ENCODE data around the gene ADAMTSL1.

The ADAMTSL1 gene

DNA sequence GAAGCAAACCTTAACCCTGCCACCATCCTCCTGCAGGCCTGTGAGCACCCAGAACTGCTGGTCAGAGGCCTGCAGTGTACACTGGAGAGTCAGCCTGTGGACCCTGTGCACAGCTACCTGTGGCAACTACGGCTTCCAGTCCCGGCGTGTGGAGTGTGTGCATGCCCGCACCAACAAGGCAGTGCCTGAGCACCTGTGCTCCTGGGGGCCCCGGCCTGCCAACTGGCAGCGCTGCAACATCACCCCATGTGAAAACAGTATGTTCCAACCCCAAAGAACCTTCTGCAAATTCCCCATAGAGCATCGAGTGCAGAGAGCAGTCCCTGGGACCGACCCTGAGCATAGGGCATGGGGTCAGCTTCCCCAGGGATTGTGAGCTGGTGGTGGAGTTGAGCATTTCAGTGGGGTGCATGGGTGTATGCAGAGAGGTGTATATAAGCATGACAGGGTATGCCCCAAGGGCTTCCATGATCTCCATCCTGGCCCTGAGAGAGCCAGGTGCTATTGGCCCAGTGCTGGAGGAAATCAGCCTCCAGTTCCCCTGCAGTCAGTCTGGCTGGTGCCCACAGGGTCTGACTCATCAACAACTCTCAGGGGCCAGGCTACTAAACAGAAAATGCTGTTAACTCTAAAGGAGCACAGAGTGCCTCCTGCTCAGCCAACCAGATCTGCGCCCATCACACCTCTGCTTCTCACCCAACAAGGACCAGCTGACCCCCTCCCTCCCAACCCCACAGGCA is 432.9 kb downstream of the ADAMTSL1 start:
- H3K4me1 ChIP-seq (ENCODE audit: insufficient read depth, low read length), result no peaks in the 10 kb centered on the region
- no peak overlapping the region for H3K4me3 ChIP-seq (ENCODE audit: low read depth in 1 of 2, low read length in 2 of 2)
- no peak overlapping the region for H3K27ac ChIP-seq (ENCODE audit: low read depth, low read length)
- no peaks in the 10 kb centered on the region for H3K27me3 ChIP-seq (ENCODE audit: control insufficient read depth in 1 of 2, insufficient read depth in 2 of 2, low read length in 2 of 2)
- no peak overlapping the region for H3K9ac ChIP-seq (ENCODE audit: low read length)
- H3K9me3 ChIP-seq (ENCODE audit: low read length), result no peaks in the 10 kb centered on the region
- H3K36me3 ChIP-seq (ENCODE audit: insufficient read depth, low read length), result no peaks in the 10 kb centered on the region

DNA sequence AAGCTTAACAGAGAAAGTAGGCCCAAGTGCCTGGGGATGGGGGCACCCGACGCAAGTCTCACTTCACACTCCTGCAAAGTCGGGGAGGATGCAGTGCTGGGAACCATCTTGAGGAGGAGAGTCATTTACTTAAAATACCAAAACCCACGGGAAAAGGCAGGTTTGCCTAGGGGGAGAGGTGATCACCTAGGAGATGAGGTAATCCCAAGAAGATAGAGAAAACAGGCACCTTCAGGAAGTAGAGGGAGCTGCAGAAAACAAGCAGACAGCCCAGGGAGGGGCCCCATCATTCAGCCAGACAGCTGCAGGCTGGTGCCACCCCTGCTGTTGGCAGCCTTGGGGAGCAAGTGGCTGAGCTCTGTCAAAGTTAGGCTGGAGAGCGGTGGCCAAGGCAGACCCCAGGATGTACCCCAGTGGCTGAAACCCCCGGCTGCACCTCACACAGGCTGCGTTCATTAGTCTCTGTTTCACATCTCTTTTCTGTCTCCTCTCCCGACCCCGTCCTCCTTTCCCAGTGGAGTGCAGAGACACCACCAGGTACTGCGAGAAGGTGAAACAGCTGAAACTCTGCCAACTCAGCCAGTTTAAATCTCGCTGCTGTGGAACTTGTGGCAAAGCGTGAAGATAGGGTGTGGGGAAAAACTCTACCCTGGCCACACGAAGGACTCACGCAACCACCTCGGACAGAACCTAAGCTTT is 434.1 kb downstream of the ADAMTSL1 start:
- no peaks in the 10 kb centered on the region for H3K27me3 ChIP-seq (ENCODE audit: control insufficient read depth in 1 of 2, insufficient read depth in 2 of 2, low read length in 2 of 2)
- H3K27ac ChIP-seq (ENCODE audit: low read depth, low read length), result no peak overlapping the region
- H3K36me3 ChIP-seq (ENCODE audit: insufficient read depth, low read length), result no peaks in the 10 kb centered on the region
- H3K4me3 ChIP-seq (ENCODE audit: low read depth in 1 of 2, low read length in 2 of 2), result no peak overlapping the region
- no peaks in the 10 kb centered on the region for H3K9me3 ChIP-seq (ENCODE audit: low read length)
- no peaks in the 10 kb centered on the region for H3K4me1 ChIP-seq (ENCODE audit: insufficient read depth, low read length)
- no peak overlapping the region for H3K9ac ChIP-seq (ENCODE audit: low read length)

DNA sequence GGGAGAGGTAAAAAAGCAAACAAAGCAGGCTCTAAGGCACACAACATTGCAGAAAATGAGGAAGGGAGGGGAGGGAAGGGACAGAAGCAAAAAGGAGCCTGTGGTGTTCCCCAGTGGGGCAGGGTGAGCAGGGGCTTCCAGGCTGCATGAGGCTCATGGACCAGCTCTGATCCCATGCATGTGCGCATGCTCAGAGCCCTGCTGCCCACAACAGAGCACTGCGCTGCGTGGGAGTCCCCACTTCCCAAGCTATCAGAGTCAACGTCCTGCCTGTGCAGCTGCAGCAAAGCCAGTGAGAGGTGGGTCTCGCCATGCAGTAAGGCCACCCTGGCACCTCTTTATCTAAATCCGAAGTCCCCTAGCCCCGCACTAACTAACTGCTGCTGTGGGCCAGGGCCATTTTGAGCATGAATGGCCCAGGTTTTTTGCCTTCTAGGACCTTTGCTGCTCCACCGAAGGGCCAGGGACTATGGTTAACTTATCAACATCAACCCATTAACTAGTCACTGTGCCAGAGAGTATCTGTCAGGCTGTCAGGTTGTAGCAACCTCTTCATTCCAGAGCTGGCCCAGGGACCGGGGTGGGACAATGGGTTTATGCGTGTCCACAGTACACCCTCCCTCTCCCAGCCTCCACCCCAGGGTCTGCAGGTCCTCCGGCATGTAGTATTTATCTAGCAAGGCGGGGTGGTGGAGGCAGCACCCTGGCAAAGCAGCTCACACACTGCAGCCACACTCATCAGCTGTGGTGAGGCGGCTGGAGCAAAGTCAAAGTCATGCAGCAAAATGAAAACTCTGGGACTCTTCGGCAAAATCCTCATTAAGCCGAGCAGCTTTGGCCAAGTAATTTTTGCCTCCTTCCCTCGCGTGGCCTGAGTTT is 435.4 kb downstream of the ADAMTSL1 start:
- Histone ChIP-seq H3K36me3 (ENCODE audit: insufficient read depth, low read length) (no peaks in the 10 kb centered on the region), H3K9me3 (ENCODE audit: low read length) (no peaks in the 10 kb centered on the region), H3K27ac (ENCODE audit: low read depth, low read length) (no peak overlapping the region), H3K4me3 (ENCODE audit: low read depth in 1 of 2, low read length in 2 of 2) (no peak overlapping the region), H3K27me3 (ENCODE audit: control insufficient read depth in 1 of 2, insufficient read depth in 2 of 2, low read length in 2 of 2) (no peaks in the 10 kb centered on the region), H3K4me1 (ENCODE audit: insufficient read depth, low read length) (no peaks in the 10 kb centered on the region), H3K9ac (ENCODE audit: low read length) (no peak overlapping the region)

DNA sequence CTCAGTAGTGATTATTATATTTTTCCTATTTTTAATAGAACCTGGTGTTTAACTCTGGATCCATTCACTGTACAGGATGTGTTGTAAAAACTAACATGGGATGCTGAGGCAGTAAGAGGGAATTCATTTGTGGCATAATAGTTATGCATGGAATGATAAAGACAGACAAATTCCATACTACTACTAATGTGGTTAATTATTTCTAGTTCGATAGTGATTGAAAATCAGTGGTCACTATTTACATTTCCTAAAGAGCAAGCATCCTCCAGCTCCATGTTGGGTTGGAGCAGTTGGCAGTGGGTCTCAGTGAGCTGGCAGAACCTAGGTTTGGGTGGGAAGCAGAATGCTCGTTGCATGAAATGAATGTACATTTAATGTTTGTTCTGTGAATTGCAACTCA is 436.5 kb downstream of the ADAMTSL1 start:
- Histone ChIP-seq H3K4me3 (ENCODE audit: low read depth in 1 of 2, low read length in 2 of 2) (no peak overlapping the region), H3K36me3 (ENCODE audit: insufficient read depth, low read length) (no peaks in the 10 kb centered on the region), H3K9ac (ENCODE audit: low read length) (no peak overlapping the region), H3K27me3 (ENCODE audit: control insufficient read depth in 1 of 2, insufficient read depth in 2 of 2, low read length in 2 of 2) (no peaks in the 10 kb centered on the region), H3K27ac (ENCODE audit: low read depth, low read length) (no peak overlapping the region), H3K4me1 (ENCODE audit: insufficient read depth, low read length) (no peaks in the 10 kb centered on the region), H3K9me3 (ENCODE audit: low read length) (no peaks in the 10 kb centered on the region)

DNA sequence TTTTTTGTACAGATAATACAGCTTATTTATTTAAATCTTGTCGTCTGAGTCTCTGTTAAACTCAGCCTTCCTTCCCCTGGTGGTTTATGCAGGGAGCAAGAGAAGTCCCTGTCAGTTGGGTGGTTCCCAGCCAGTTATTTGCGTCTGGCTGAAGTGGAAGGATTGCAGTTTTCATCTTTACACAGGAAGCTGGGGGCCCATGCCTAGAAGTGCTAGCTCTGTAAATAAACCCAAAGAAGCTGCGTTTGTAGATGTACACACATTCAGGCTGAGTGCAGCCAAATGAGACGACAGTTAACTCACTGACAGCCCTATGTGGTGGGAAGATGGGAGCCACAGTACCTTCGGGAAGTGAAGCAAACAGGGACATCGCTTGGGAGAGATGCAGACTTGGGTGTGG is 437.0 kb downstream of the ADAMTSL1 start:
- Histone ChIP-seq H3K36me3 (ENCODE audit: insufficient read depth, low read length) (no peaks in the 10 kb centered on the region), H3K4me1 (ENCODE audit: insufficient read depth, low read length) (no peaks in the 10 kb centered on the region), H3K4me3 (ENCODE audit: low read depth in 1 of 2, low read length in 2 of 2) (no peak overlapping the region), H3K27me3 (ENCODE audit: control insufficient read depth in 1 of 2, insufficient read depth in 2 of 2, low read length in 2 of 2) (no peaks in the 10 kb centered on the region), H3K9me3 (ENCODE audit: low read length) (no peaks in the 10 kb centered on the region), H3K9ac (ENCODE audit: low read length) (no peak overlapping the region), H3K27ac (ENCODE audit: low read depth, low read length) (no peak overlapping the region)

DNA sequence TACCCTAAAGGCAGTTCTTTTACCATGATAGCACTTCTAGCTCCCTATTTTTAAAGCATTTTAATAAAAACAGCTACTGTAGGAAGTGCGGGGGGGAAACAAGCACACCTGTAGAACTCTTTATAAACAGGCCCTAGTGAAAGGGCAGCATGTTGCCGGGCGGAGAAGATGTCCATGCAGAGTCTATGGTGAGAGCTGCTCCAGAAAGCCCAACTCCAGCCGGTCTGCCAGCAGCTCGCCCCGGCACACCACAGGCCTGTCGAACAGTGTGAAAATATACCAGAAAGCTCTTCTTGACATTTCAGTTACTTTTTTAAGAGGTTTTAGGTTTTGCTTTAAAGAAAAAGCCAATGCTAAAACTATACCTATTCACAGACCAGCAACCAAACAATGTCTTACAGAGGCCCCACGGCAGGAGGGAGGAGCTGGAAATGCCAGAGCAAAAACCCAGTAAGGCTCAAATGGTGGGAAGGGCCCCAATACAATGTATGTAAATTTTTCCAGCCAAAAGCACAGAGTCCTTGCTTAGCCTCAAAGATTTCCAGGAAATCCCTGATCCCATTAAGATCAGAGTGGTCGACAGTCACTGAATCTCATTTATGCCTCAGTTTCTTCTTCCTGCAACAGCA is 437.9 kb downstream of the ADAMTSL1 start:
- Histone ChIP-seq H3K4me3 (ENCODE audit: low read depth in 1 of 2, low read length in 2 of 2) (no peak overlapping the region), H3K9ac (ENCODE audit: low read length) (no peak overlapping the region), H3K27ac (ENCODE audit: low read depth, low read length) (no peak overlapping the region), H3K27me3 (ENCODE audit: control insufficient read depth in 1 of 2, insufficient read depth in 2 of 2, low read length in 2 of 2) (no peaks in the 10 kb centered on the region), H3K4me1 (ENCODE audit: insufficient read depth, low read length) (no peaks in the 10 kb centered on the region), H3K9me3 (ENCODE audit: low read length) (no peaks in the 10 kb centered on the region), H3K36me3 (ENCODE audit: insufficient read depth, low read length) (no peaks in the 10 kb centered on the region)

DNA sequence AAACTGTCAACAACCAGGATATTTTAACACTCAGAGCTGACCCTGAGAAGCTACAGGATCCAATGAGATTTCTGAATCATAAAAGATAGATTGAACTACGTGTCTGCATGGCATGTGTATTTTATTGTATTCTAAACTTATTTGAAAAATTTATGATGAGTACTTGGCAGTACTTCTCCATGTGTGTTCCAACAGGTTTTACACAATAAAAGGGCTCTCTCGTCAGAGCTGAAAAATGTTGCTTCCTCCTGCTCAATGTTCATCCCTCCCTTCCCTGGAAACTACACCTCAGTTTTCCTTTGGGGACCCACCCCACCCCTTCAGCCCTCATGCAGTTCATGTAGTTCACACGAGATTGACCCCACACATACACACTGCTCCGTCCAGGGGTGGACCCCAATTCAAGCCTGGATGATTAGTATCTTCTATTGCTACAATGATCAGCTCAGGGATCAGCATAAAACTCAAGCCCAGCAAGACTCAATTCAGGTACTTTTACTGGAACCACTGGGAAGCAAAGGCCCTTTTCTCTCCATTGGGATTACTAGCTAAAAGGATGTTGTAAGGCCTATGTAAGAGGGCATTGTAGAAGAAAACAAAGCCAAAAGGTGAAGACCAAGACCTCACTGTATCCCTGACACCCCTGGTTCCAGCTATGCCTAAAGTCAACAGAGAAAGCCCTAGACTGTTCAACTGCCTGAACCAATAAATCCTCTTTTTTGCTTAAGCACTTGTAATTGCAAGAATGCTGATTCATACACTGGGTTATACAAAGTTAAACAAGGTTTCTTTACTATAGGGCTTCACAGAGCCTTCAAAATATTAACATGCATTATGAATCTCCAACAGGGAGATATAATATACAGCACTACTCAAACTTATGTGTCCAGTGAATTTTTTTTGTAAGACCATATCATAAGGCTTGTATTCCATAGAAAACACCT is 446.5 kb downstream of the ADAMTSL1 start:
- no peak overlapping the region for H3K4me3 ChIP-seq (ENCODE audit: low read depth in 1 of 2, low read length in 2 of 2)
- peaks cover 28% of the 10 kb centered on the region for H3K4me1 ChIP-seq (ENCODE audit: insufficient read depth, low read length)
- H3K9ac ChIP-seq (ENCODE audit: low read length), result no peak overlapping the region
- H3K27ac ChIP-seq (ENCODE audit: low read depth, low read length), result no peak overlapping the region
- no peaks in the 10 kb centered on the region for H3K27me3 ChIP-seq (ENCODE audit: control insufficient read depth in 1 of 2, insufficient read depth in 2 of 2, low read length in 2 of 2)
- no peaks in the 10 kb centered on the region for H3K36me3 ChIP-seq (ENCODE audit: insufficient read depth, low read length)
- no peaks in the 10 kb centered on the region for H3K9me3 ChIP-seq (ENCODE audit: low read length)

DNA sequence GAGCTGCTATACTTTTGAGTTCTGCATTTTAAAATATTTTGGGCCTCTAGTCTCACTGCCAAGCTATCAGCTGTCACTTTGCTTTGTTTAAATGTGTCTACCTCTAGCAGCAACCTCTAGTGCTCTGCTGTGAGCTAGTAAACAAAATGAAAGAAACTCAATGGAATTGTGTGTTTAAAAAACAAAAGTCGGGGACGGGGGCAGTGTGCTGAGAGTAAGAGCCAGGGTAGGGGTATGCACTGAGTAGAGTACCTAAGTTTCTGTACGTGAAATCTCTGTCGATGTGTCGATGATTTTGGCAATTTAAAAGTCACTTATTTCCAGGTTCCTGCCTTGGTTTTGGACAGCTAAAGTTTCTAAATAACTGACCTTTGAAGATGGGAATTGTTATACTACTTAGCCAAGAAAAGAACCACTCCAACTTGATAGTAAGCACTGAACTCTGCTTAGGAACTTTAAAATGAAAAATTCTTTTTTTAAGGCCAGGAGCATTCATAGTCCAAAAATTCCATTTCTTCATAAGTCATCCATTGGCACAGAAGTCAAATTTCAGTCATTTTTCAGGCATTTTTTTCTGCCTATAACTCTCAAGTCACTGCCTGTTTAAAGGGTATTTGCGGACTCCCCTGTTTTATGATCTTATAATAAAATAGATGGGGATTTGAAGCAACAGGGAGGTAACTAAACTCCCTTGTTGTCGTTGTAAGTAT is 447.6 kb downstream of the ADAMTSL1 start:
- Histone ChIP-seq H3K4me1 (ENCODE audit: insufficient read depth, low read length) (peaks cover 28% of the 10 kb centered on the region), H3K9me3 (ENCODE audit: low read length) (no peaks in the 10 kb centered on the region), H3K27ac (ENCODE audit: low read depth, low read length) (no peak overlapping the region), H3K9ac (ENCODE audit: low read length) (no peak overlapping the region), H3K4me3 (ENCODE audit: low read depth in 1 of 2, low read length in 2 of 2) (no peak overlapping the region), H3K36me3 (ENCODE audit: insufficient read depth, low read length) (no peaks in the 10 kb centered on the region), H3K27me3 (ENCODE audit: control insufficient read depth in 1 of 2, insufficient read depth in 2 of 2, low read length in 2 of 2) (no peaks in the 10 kb centered on the region)

DNA sequence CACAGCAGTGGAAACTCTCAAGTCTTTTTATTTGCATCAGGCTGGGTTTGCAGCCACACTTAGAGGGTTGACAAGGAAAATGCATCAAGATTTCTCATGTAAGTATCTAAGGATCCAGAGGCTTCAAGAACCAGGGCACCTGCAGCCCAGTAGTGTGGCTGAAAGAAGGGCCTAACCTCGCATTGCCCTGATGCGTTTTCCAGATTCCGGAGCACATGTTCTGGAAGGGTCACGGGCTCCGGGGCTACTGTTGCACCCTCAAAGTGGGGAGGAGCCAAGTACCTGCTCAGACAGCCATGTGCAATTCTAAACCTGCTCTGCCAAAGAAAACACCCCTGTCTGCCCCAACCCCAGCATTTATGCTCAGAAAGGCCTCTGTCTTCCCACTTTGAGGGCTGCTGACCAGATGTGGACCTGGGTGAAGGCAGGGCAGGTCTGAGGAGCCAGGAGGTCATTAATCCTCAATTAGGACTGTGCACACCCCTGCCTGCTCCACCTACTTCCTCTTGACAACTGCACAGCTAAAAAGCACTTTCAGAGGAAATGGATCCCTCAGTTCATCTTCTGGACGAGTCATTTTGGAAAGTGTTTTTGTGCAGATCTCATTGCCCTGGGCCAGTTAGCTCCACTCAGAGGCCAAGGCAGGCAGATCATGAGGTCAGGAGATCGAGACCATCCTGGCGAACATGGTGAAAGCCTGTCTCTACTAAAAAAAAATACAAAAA is 448.4 kb downstream of the ADAMTSL1 start:
- no peak overlapping the region for H3K9ac ChIP-seq (ENCODE audit: low read length)
- no peak overlapping the region for H3K4me3 ChIP-seq (ENCODE audit: low read depth in 1 of 2, low read length in 2 of 2)
- H3K36me3 ChIP-seq (ENCODE audit: insufficient read depth, low read length), result no peaks in the 10 kb centered on the region
- no peaks in the 10 kb centered on the region for H3K27me3 ChIP-seq (ENCODE audit: control insufficient read depth in 1 of 2, insufficient read depth in 2 of 2, low read length in 2 of 2)
- H3K4me1 ChIP-seq (ENCODE audit: insufficient read depth, low read length), result peaks cover 28% of the 10 kb centered on the region
- H3K9me3 ChIP-seq (ENCODE audit: low read length), result no peaks in the 10 kb centered on the region
- no peak overlapping the region for H3K27ac ChIP-seq (ENCODE audit: low read depth, low read length)

DNA sequence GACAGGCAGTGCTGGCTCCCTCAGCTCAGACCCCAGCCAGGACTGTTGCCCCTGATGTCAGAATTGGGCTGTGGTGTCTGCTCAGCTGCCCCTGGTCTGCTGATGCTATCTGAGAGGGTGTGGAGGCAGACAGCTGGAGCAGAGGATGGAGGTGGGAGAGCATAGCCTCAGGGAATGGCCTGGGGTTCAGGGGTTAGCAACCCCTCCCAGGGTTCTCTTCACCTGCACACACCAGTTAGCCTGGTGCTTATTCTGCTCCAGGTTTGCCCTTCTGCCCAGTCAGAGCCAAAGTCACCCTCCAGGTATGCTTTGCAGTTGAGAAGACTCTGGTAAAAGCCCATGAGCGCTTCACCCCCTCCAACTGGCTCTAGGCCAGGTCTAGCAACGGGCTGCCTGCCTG is 449.2 kb downstream of the ADAMTSL1 start:
- no peak overlapping the region for H3K27ac ChIP-seq (ENCODE audit: low read depth, low read length)
- no peaks in the 10 kb centered on the region for H3K27me3 ChIP-seq (ENCODE audit: control insufficient read depth in 1 of 2, insufficient read depth in 2 of 2, low read length in 2 of 2)
- H3K4me3 ChIP-seq (ENCODE audit: low read depth in 1 of 2, low read length in 2 of 2), result no peak overlapping the region
- no peaks in the 10 kb centered on the region for H3K36me3 ChIP-seq (ENCODE audit: insufficient read depth, low read length)
- no peaks in the 10 kb centered on the region for H3K9me3 ChIP-seq (ENCODE audit: low read length)
- no peak overlapping the region for H3K9ac ChIP-seq (ENCODE audit: low read length)
- H3K4me1 ChIP-seq (ENCODE audit: insufficient read depth, low read length), result peaks cover 28% of the 10 kb centered on the region
